K562 (cell line): Measurements from ENCODE around the gene DAPK3. TPM values are rescaled to one million over a fixed set of nuclear protein-coding genes. Genes with fewer than 3 reads are reported as not detected.

Source experiments
- MAFK ChIP-seq: IDR thresholded peaks from 2 replicates; pipeline ENCODE4 v1.6.1; 2011; ENCODE audit warnings: low read length, improper control_type of control experiment
- MYC ChIP-seq, 2 experiments: fragments of 250-450 bp in 1 of 2; sonication (Bioruptor Pico) in 1 of 2; IDR thresholded peaks; 2 replicates each; pipeline versions ENCODE4 v1.5.1 to v1.6.1; 2012 to 2021; ENCODE audit warnings: low read depth in 2 of 2, borderline replicate concordance in 1 of 2, improper control_type of control experiment in 1 of 2, low read length in 1 of 2, mild to moderate bottlenecking in 1 of 2, moderate library complexity in 1 of 2
- PRDM10 ChIP-seq: fragments of 450-650 bp; IDR thresholded peaks from 2 replicates; pipeline ENCODE4 v1.6.1; 2018; ENCODE audit not compliant: partially characterized antibody
- SMC3 ChIP-seq: conservative IDR thresholded peaks from 2 replicates; pipeline ENCODE4 v1.6.1; 2011; ENCODE audit warnings: low read depth, low read length, improper control_type of control experiment; ENCODE audit not compliant: insufficient read depth
- XRCC4 ChIP-seq: IDR thresholded peaks from one replicate; pipeline ENCODE4 v1.6.1; 2011; ENCODE audit not compliant: insufficient read depth, insufficient read length; ENCODE audit errors: extremely low read depth
- polyA plus RNA-seq, 8 experiments: library from polyadenylated mRNA; depleted of rRNA in 4 of 8; stranded (reverse) in 5 of 8; unstranded in 3 of 8; fragments of >200 nt; fragmentation: Nextera tagmentation in 2 of 8; fragmentation: Illumina TruSeq in 1 of 8; extraction: Ambion mirVana in 2 of 8; extraction: Trizol in 1 of 8; gene quantifications; 2 replicates each; pipeline versions ENCODE4 v1.2.1 to v1.2.3, GENCODE V29; 2011 to 2014; ENCODE audit warnings: inconsistent platforms in 1 of 8, missing spikeins in 1 of 8
- total RNA-seq, 7 experiments: library from RNA; depleted of rRNA in 6 of 7; stranded (reverse); fragments of >200 nt in 6 of 7; fragmentation: Illumina TruSeq in 2 of 7; extraction: Trizol in 2 of 7; gene quantifications; 2 replicates each; pipeline versions ENCODE4 v1.2.1 to v1.2.3, GENCODE V29; 2011 to 2021; ENCODE audit warnings: low replicate concordance in 1 of 7
- TF ChIP-seq, protein P1 (sequence below), 2 experiments: fragments of 450-650 bp in 1 of 2; sonication (generic) in 1 of 2; formaldehyde crosslinking in 1 of 2; IDR thresholded peaks; 2 replicates each; pipeline versions ENCODE4 v1.7.1 to v1.9.0; 2016 to 2022; ENCODE audit warnings: inconsistent platforms in 1 of 2, mild to moderate bottlenecking in 1 of 2, missing genetic modification reagents in 1 of 2

The DAPK3 gene
- total and polyA plus RNA-seq, 9 of the 15 experiments (the other 6 are each of a cell fraction or from before 2014, with no cell fraction given) = 0.14 to 63.4 (median 25.0) TPM

DNA sequence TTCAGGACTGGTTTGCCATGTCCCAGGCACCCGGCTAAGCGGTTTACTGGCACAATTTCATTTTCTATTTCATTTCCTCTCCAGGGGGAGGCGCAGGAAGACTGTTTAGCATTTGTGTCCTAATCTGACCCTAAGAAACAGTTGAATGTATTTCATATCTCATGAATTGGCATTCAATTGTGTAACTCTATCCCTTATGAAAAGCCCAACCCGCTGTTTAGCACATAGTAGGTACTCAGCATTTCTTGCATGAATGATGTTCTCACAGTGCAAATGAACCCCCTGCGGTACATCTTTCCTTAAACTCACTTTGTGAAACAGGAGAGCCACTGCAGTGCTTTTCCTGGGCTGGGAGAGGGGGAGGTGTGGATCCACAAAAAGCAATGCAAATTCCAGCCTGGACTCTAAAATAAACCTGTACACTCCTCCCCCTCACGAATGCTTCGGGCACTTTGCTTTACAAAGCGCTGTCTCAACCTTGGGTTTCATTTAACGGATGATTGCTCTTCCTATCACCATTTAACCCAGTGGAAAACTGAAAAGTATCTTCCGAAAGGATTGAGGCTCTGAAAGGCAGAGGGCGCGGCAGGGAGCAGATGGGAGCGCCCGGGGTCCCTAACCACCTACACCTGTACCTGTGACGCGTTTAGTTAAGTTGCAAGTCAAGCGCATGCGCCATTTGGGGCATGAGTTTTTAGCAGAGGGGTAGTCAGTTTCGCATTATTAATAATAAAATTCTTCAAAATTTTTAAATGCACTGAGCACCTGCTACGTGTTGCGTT is 15.6 kb upstream of the DAPK3 start (continued):
- TF ChIP-seq, protein P1, sequence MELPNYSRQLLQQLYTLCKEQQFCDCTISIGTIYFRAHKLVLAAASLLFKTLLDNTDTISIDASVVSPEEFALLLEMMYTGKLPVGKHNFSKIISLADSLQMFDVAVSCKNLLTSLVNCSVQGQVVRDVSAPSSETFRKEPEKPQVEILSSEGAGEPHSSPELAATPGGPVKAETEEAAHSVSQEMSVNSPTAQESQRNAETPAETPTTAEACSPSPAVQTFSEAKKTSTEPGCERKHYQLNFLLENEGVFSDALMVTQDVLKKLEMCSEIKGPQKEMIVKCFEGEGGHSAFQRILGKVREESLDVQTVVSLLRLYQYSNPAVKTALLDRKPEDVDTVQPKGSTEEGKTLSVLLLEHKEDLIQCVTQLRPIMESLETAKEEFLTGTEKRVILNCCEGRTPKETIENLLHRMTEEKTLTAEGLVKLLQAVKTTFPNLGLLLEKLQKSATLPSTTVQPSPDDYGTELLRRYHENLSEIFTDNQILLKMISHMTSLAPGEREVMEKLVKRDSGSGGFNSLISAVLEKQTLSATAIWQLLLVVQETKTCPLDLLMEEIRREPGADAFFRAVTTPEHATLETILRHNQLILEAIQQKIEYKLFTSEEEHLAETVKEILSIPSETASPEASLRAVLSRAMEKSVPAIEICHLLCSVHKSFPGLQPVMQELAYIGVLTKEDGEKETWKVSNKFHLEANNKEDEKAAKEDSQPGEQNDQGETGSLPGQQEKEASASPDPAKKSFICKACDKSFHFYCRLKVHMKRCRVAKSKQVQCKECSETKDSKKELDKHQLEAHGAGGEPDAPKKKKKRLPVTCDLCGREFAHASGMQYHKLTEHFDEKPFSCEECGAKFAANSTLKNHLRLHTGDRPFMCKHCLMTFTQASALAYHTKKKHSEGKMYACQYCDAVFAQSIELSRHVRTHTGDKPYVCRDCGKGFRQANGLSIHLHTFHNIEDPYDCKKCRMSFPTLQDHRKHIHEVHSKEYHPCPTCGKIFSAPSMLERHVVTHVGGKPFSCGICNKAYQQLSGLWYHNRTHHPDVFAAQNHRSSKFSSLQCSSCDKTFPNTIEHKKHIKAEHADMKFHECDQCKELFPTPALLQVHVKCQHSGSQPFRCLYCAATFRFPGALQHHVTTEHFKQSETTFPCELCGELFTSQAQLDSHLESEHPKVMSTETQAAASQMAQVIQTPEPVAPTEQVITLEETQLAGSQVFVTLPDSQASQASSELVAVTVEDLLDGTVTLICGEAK (IDR thresholded peaks at IDR 0.05) = no peak
- TF ChIP-seq, protein P1 (CRISPR knock-in tag; IDR thresholded peaks at IDR 0.05) = no peak
- TF ChIP-seq SMC3 (peak; percentile 52; the same call in 1 of the 2 replicates), MAFK (no peak), MYC (IDR thresholded peaks at IDR 0.05; ENCODE audit: low read depth, low read length) (0 out of 2 replicates have a peak, but pooled peaks have one; percentile 9), MYC (CRISPR knock-in tag; IDR thresholded peaks at IDR 0.05; ENCODE audit: borderline replicate concordance, low read depth) (no peak), PRDM10 (peak; percentile 7), XRCC4 (no peak)
